Type B pancreatic cell (in vitro differentiated cells): ENCODE results near the gene ARMCX5. TPM values are rescaled to one million over a fixed set of nuclear protein-coding genes. Genes with fewer than 3 reads are reported as not detected.

ENCODE experiments used
- DNase-seq: peaks from one replicate; pipeline ENCODE4 v3.0.0; 2021; ENCODE audit warnings: mixed read lengths; ENCODE audit not compliant: unreplicated experiment; ENCODE audit errors: extremely low spot score
- H3K27ac Mint-ChIP-seq: 2 replicates; pipeline ENCODE4 v1.8.0; 2021; ENCODE audit warnings: mild to moderate bottlenecking, mixed read lengths
- H3K27me3 Mint-ChIP-seq: 2 replicates; pipeline ENCODE4 v1.8.0; 2021; ENCODE audit warnings: mixed read lengths
- H3K36me3 Mint-ChIP-seq: 2 replicates; pipeline ENCODE4 v1.8.0; 2021; ENCODE audit warnings: mixed read lengths
- H3K4me1 Mint-ChIP-seq: one replicate; pipeline ENCODE4 v1.8.0; 2021; ENCODE audit warnings: mixed read lengths; ENCODE audit not compliant: unreplicated experiment
- H3K4me3 Mint-ChIP-seq: 2 replicates; pipeline ENCODE4 v1.8.0; 2021; ENCODE audit warnings: mild to moderate bottlenecking, mixed read lengths
- H3K9me3 Mint-ChIP-seq: 2 replicates; pipeline ENCODE4 v1.8.0; 2021; ENCODE audit warnings: mixed read lengths
- CTCF ChIP-seq: fragments of 200-600 bp; sonication (generic); conservative IDR thresholded peaks from 2 replicates; pipeline ENCODE4 v1.5.0; 2021; ENCODE audit warnings: antibody characterized with exemption, mild to moderate bottlenecking
- long read RNA-seq: library from polyadenylated mRNA; unstranded; transcript quantifications from one replicate; pipeline ENCODE4 v2.0.0, GENCODE V29; 2020
- total RNA-seq: library from RNA; stranded (reverse); gene quantifications from 2 replicates; pipeline ENCODE4 v1.2.1, GENCODE V29; 2021; ENCODE audit warnings: low replicate concordance

ARMCX5 gene
- 11.4 and 16.0 TPM in 2 replicates for total RNA-seq
- long read RNA-seq, full-length matches to known transcripts: 54 of 80 reads
- long read RNA-seq, partial matches to known transcripts: 12 of 80 reads
- long read RNA-seq, other reads (novel, unspliced or antisense): 14 of 80 reads

GRCh38 chrX:102599084-102599950 is at the start of gene ARMCX5:
Gene ARMCX5 (plus strand): TSS chrX:102599515. CDS start chrX:102602142, 2,627 bp downstream.
- peak within 1 kb of the TSS; percentile 82 for H3K27ac Mint-ChIP-seq
- peaks cover 18% of the 10 kb centered on the region for H3K36me3 Mint-ChIP-seq
- TF ChIP-seq CTCF: peak; percentile 66
- H3K4me1 Mint-ChIP-seq: no peaks in the 10 kb centered on the region
- no peaks in the 10 kb centered on the region for H3K9me3 Mint-ChIP-seq
- H3K27me3 Mint-ChIP-seq: no peaks in the 10 kb centered on the region
- peak within 1 kb of the TSS; percentile 99 for H3K4me3 Mint-ChIP-seq
- DNase-seq: peak; percentile 72

DNA sequence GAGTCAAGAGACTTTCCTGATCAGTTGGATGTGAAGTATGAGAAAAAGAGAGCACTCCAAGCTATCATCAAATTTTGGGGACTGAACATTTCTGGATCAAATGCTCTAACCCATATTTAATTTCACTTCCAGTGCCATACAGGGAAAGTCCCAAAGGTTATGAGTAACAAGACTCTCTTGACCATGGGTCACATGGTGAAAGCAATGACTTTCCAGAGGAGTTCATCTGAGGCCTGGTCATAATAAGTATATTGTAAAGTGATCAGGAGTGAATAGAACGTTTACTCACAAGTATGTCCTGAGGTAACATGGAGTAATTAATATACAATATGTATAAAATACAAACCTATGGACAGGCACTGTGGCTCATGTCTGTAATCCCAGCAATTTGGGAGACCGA is 40.7 kb upstream of the ARMCX5 start:
- Mint-ChIP-seq H3K27ac (no peak overlapping the region), H3K27me3 (no peaks in the 10 kb centered on the region), H3K36me3 (no peaks in the 10 kb centered on the region), H3K4me1 (no peaks in the 10 kb centered on the region), H3K4me3 (no peak overlapping the region), H3K9me3 (no peaks in the 10 kb centered on the region)
- DNase-seq: no peak
- TF ChIP-seq CTCF: no peak

DNA sequence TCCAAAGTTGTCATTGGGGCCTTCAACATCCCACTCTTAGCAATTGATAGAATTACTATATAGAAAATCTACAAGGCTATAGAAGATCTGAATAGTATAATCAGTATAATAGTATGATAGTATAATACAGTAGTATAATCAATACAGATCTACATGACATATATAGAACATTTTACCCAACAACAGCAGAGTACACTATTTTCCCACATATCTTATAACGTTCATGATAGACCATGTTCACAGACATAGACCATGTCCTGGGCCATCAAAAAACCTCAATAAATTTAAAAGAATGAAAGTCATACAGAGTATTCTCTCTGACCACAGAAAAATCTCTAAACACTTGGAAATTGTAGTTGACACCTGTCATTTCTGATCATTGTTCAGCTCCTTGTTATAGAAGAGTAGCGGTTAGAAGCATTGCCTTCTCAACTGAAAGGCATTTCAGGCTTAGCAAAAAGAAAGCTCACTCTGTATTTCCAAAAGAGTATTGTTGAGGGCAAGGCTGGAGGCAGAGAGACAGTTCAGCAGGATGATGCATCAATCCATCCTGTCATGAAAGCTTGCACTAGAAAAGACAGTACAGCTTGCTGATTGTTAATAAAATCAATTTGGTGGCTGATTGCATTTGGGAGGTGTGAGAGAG is 38.8 kb upstream of the ARMCX5 start:
- H3K4me3 Mint-ChIP-seq: no peak overlapping the region
- H3K9me3 Mint-ChIP-seq: no peaks in the 10 kb centered on the region
- DNase-seq: no peak
- H3K27ac Mint-ChIP-seq: no peak overlapping the region
- no peaks in the 10 kb centered on the region for H3K36me3 Mint-ChIP-seq
- no peak for TF ChIP-seq CTCF
- no peaks in the 10 kb centered on the region for H3K4me1 Mint-ChIP-seq
- H3K27me3 Mint-ChIP-seq: no peaks in the 10 kb centered on the region

DNA sequence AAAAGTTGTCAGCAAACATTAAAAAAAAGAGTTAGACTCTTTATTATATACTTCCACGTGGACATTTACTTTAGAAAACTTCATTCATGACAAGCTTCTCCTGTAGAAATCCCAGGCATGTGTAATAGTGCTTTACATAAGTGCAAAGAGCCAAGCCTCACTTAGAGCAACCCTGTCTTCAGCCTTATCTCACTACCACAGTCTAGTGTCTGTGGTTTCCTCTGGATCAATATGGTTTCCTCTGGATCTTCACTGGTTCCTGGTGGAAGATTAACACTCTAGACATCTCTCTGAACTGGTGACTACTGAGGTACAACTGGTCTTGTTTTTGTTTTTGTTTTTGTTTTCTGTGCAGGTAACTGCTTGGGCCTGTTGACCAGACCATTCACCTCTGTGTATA is 18.4 kb upstream of the ARMCX5 start:
- TF ChIP-seq CTCF: no peak
- Mint-ChIP-seq H3K27ac (no peak overlapping the region), H3K4me1 (no peaks in the 10 kb centered on the region), H3K36me3 (no peaks in the 10 kb centered on the region), H3K4me3 (no peak overlapping the region), H3K9me3 (no peaks in the 10 kb centered on the region), H3K27me3 (no peaks in the 10 kb centered on the region)
- no peak for DNase-seq

GRCh38 chrX:102593367-102593766 is 5.9 kb upstream of the ARMCX5 start:
- Mint-ChIP-seq H3K4me1 (no peaks in the 10 kb centered on the region), H3K9me3 (no peaks in the 10 kb centered on the region), H3K36me3 (no peaks in the 10 kb centered on the region), H3K4me3 (no peak overlapping the region), H3K27me3 (no peaks in the 10 kb centered on the region), H3K27ac (no peak overlapping the region)
- DNase-seq: no peak
- TF ChIP-seq CTCF: no peak
